K562 (cell line): Measurements from ENCODE around the gene FUT6. TPM values are rescaled to one million over a fixed set of nuclear protein-coding genes. Genes with fewer than 3 reads are reported as not detected.

ENCODE experiments used
- ASH1L ChIP-seq: fragments of 450-650 bp; IDR thresholded peaks from 2 replicates; pipeline ENCODE4 v1.6.1; 2018; ENCODE audit warnings: borderline replicate concordance, mild to moderate bottlenecking, low read depth; ENCODE audit not compliant: partially characterized antibody
- BCL6 ChIP-seq: fragments of 250-450 bp; sonication (Bioruptor Pico); IDR thresholded peaks from 2 replicates; pipeline ENCODE4 v1.4.0; 2020
- MAZ ChIP-seq, 2 experiments: fragments of 450-650 bp in 1 of 2; sonication (generic) in 1 of 2; formaldehyde crosslinking; IDR thresholded peaks in 1 of 2; conservative IDR thresholded peaks in 1 of 2; 2 replicates each; pipeline versions ENCODE4 v1.4.0 to v1.5.0; 2020; ENCODE audit warnings: mild to moderate bottlenecking in 1 of 2, missing genetic modification reagents in 1 of 2
- PHF21A ChIP-seq: fragments of 450-650 bp; IDR thresholded peaks from 2 replicates; pipeline ENCODE4 v1.6.1; 2017; ENCODE audit warnings: low read depth, borderline replicate concordance
- POLR2A ChIP-seq: fragments of 450-650 bp; conservative IDR thresholded peaks from 2 replicates; pipeline ENCODE4 v1.6.1; 2016
- POLR2H ChIP-seq: IDR thresholded peaks from 2 replicates; pipeline ENCODE4 v1.6.1; 2016; ENCODE audit warnings: missing genetic modification characterization, low read depth, mild to moderate bottlenecking, control low read depth, missing compliant biosample characterization, moderate library complexity
- POLR3G ChIP-seq: IDR thresholded peaks from 2 replicates; pipeline ENCODE4 v1.6.1; 2011; ENCODE audit not compliant: insufficient read length, insufficient replicate concordance; ENCODE audit errors: extremely low read depth
- RBM14 ChIP-seq: fragments of 200-400 bp; formaldehyde crosslinking; IDR thresholded peaks from 2 replicates; pipeline ENCODE4 v1.6.1; 2018; ENCODE audit warnings: low read depth, mild to moderate bottlenecking, low read length, moderate library complexity, borderline replicate concordance; ENCODE audit not compliant: insufficient read depth
- RFX5 ChIP-seq: IDR thresholded peaks from 2 replicates; pipeline ENCODE4 v1.6.1; 2011; ENCODE audit warnings: low read depth, mild to moderate bottlenecking, improper control_type of control experiment, low read length
- SIN3A ChIP-seq, 2 experiments: fragments of 150-350 bp in 1 of 2; IDR thresholded peaks; 2 replicates each; pipeline ENCODE4 v1.6.1; 2011 to 2016; ENCODE audit warnings: borderline replicate concordance in 2 of 2, low read depth in 2 of 2, low read length in 2 of 2, mild to moderate bottlenecking in 2 of 2, moderate library complexity in 2 of 2; ENCODE audit not compliant: control insufficient read depth in 1 of 2
- SIN3B ChIP-seq: fragments of 450-650 bp; IDR thresholded peaks from 2 replicates; pipeline ENCODE4 v1.6.1; 2017; ENCODE audit warnings: low read depth, mild to moderate bottlenecking, moderate library complexity
- STAT5B ChIP-seq: fragments of 250-450 bp; sonication (Bioruptor Pico); IDR thresholded peaks from 2 replicates; pipeline ENCODE4 v1.8.0; 2021; ENCODE audit warnings: mild to moderate bottlenecking, inconsistent platforms
- TAF7 ChIP-seq: fragments of 450-650 bp; IDR thresholded peaks from 2 replicates; pipeline ENCODE4 v1.6.1; 2016; ENCODE audit warnings: missing genetic modification characterization, missing compliant biosample characterization
- TSC22D4 ChIP-seq: fragments of 450-650 bp; IDR thresholded peaks from 2 replicates; pipeline ENCODE4 v1.6.1; 2016; ENCODE audit warnings: missing genetic modification characterization, missing biosample characterization, control low read depth
- ZKSCAN8 ChIP-seq: fragments of 200-800 bp; sonication (Bioruptor generic); IDR thresholded peaks from 2 replicates; pipeline ENCODE4 v1.6.1; 2016; ENCODE audit warnings: missing genetic modification characterization, missing compliant biosample characterization
- ZNF121 ChIP-seq: sonication (generic); formaldehyde crosslinking; conservative IDR thresholded peaks from 2 replicates; pipeline ENCODE4 v1.8.0; 2022; ENCODE audit warnings: missing genetic modification reagents
- ZNF133 ChIP-seq: fragments of 250-450 bp; sonication (Bioruptor Pico); IDR thresholded peaks from 2 replicates; pipeline ENCODE4 v1.4.0; 2020; ENCODE audit warnings: mild to moderate bottlenecking
- ZNF212 ChIP-seq: fragments of 450-650 bp; formaldehyde crosslinking; IDR thresholded peaks from 2 replicates; pipeline ENCODE4 v1.4.0; 2020; ENCODE audit warnings: mild to moderate bottlenecking
- ZNF444 ChIP-seq: fragments of 250-450 bp; sonication (Bioruptor Pico); IDR thresholded peaks from 2 replicates; pipeline ENCODE4 v1.4.0; 2020; ENCODE audit warnings: mild to moderate bottlenecking, moderate library complexity
- ZNF778 ChIP-seq: fragments of 450-650 bp; formaldehyde crosslinking; IDR thresholded peaks from 2 replicates; pipeline ENCODE4 v1.4.0; 2020; ENCODE audit warnings: mild to moderate bottlenecking, moderate library complexity
- polyA plus RNA-seq, 8 experiments: library from polyadenylated mRNA; depleted of rRNA in 4 of 8; stranded (reverse) in 5 of 8; unstranded in 3 of 8; fragments of >200 nt; fragmentation: Nextera tagmentation in 2 of 8; fragmentation: Illumina TruSeq in 1 of 8; extraction: Ambion mirVana in 2 of 8; extraction: Trizol in 1 of 8; gene quantifications; 2 replicates each; pipeline versions ENCODE4 v1.2.1 to v1.2.3, GENCODE V29; 2011 to 2014; ENCODE audit warnings: inconsistent platforms in 1 of 8, missing spikeins in 1 of 8
- total RNA-seq, 7 experiments: library from RNA; depleted of rRNA in 6 of 7; stranded (reverse); fragments of >200 nt in 6 of 7; fragmentation: Illumina TruSeq in 2 of 7; extraction: Trizol in 2 of 7; gene quantifications; 2 replicates each; pipeline versions ENCODE4 v1.2.1 to v1.2.3, GENCODE V29; 2011 to 2021; ENCODE audit warnings: low replicate concordance in 1 of 7
- TF ChIP-seq, protein P1 (sequence below): sonication (generic); formaldehyde crosslinking; IDR thresholded peaks from 2 replicates; pipeline ENCODE4 v1.8.1; 2023; ENCODE audit warnings: mild to moderate bottlenecking, missing genetic modification reagents, moderate library complexity
- TF ChIP-seq, protein P2 (sequence below): sonication (generic); formaldehyde crosslinking; IDR thresholded peaks from 2 replicates; pipeline ENCODE4 v1.8.0; 2023; ENCODE audit warnings: mild to moderate bottlenecking, missing genetic modification reagents

The FUT6 gene
- total and polyA plus RNA-seq, 9 of the 15 experiments (the other 6 are each of a cell fraction or from before 2014, with no cell fraction given), result 0.04 TPM; not detected in 8

DNA sequence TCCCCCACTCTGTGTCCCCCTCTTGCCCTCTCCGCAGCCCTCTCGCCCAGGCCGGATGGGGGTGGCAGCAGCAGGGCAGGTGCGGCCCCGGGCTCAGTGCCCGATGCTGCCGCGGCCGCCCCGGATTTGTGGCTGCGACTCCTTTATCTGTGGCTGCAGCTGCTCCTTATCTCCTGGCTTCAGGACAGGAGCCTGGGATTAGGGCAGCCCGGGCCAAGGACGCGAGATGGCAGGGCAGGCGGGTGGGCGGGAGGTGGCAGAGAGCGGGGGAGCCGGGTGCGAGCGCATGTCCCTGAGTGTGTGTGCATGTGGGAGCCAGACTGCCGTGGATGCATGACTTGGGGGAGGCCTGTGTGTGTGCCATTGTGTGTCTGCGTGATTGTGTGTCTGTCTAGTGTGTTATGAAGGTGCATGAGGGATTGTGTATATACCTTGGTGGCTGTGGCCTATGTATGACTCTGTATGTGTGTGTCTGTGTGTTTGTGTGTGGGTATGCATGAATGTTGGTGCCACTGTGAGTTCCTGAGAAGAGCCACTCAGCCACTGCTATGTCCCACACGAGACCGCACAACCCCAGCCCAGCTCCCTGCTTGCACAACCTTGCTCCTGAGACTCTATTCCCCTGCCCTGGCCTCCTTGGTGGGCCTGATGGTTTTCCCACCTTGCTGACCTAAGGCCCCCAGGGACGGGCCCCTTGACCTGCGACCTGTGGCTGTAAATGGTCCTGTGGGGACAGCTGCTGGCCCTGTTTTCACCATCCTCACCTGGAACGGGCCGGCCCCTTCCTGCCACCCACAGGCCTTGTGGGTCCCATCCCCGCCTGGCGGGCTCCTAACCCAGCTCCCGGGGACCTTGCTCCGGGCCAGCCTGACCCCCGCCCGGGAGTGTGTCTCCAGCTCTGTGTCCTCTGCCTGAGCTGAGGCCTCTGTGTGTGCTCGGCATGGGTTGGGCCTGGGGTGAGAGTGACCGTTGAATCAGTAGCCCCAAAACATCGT, 40.0 kb downstream of the FUT6 start (continued):
- TF ChIP-seq, protein P1, sequence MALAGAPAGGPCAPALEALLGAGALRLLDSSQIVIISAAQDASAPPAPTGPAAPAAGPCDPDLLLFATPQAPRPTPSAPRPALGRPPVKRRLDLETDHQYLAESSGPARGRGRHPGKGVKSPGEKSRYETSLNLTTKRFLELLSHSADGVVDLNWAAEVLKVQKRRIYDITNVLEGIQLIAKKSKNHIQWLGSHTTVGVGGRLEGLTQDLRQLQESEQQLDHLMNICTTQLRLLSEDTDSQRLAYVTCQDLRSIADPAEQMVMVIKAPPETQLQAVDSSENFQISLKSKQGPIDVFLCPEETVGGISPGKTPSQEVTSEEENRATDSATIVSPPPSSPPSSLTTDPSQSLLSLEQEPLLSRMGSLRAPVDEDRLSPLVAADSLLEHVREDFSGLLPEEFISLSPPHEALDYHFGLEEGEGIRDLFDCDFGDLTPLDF, result no peak
- TF ChIP-seq STAT5B (no peak), BCL6 (no peak), PHF21A (0 out of 2 replicates have a peak, but pooled peaks have one; percentile 11), SIN3A (IDR thresholded peaks at IDR 0.05; ENCODE audit: borderline replicate concordance in 2 of 2, control insufficient read depth in 1 of 2, low read depth in 2 of 2, low read length in 2 of 2) (no peak), TAF7 (tag) (0 out of 2 replicates have a peak, but pooled peaks have one; percentile 41), RBM14 (no peak), POLR2H (tag) (no peak), ASH1L (peak; percentile 46), MAZ (CRISPR knock-in tag; conservative IDR thresholded peaks at IDR 0.05 in 1 of 2, IDR thresholded peaks at IDR 0.05 in 1 of 2) (peak; percentile 86 to 93), ZNF444 (CRISPR knock-in tag) (0 out of 2 replicates have a peak, but pooled peaks have one; percentile 22), ZNF121 (CRISPR knock-in tag) (peak; percentile 80), RFX5 (no peak), ZNF133 (CRISPR knock-in tag) (no peak), ZNF212 (CRISPR knock-in tag) (no peak), TSC22D4 (tag) (no peak), SIN3B (no peak), POLR2A (no peak), POLR3G (no peak), ZNF778 (CRISPR knock-in tag) (no peak), ZKSCAN8 (CRISPR knock-in tag) (no peak; the same call in 1 of the 2 replicates)
- TF ChIP-seq, protein P2, sequence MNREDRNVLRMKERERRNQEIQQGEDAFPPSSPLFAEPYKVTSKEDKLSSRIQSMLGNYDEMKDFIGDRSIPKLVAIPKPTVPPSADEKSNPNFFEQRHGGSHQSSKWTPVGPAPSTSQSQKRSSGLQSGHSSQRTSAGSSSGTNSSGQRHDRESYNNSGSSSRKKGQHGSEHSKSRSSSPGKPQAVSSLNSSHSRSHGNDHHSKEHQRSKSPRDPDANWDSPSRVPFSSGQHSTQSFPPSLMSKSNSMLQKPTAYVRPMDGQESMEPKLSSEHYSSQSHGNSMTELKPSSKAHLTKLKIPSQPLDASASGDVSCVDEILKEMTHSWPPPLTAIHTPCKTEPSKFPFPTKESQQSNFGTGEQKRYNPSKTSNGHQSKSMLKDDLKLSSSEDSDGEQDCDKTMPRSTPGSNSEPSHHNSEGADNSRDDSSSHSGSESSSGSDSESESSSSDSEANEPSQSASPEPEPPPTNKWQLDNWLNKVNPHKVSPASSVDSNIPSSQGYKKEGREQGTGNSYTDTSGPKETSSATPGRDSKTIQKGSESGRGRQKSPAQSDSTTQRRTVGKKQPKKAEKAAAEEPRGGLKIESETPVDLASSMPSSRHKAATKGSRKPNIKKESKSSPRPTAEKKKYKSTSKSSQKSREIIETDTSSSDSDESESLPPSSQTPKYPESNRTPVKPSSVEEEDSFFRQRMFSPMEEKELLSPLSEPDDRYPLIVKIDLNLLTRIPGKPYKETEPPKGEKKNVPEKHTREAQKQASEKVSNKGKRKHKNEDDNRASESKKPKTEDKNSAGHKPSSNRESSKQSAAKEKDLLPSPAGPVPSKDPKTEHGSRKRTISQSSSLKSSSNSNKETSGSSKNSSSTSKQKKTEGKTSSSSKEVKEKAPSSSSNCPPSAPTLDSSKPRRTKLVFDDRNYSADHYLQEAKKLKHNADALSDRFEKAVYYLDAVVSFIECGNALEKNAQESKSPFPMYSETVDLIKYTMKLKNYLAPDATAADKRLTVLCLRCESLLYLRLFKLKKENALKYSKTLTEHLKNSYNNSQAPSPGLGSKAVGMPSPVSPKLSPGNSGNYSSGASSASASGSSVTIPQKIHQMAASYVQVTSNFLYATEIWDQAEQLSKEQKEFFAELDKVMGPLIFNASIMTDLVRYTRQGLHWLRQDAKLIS, result no peak
